Smooth muscle cell (in vitro differentiated cells): ENCODE data around the gene C2CD4C. TPM values are rescaled to one million over a fixed set of nuclear protein-coding genes. Genes with fewer than 3 reads are reported as not detected.

ENCODE experiments used
- DNase-seq: peaks from one replicate; lab custom pipeline; 2025; ENCODE audit not compliant: unreplicated experiment; lab: John Stamatoyannopoulos, UW
- H2AFZ ChIP-seq: fragments of 200-600 bp; sonication (generic); 2 replicates; pipeline ENCODE4 v1.6.0; 2016; ENCODE audit warnings: antibody characterized with exemption, low read depth, mild to moderate bottlenecking
- H3F3A ChIP-seq: fragments of 200-600 bp; sonication (generic); 2 replicates; pipeline ENCODE4 v1.6.0; 2017; ENCODE audit warnings: antibody characterized with exemption, low read depth
- H3K27ac ChIP-seq: fragments of 200-600 bp; sonication (generic); 2 replicates; pipeline ENCODE4 v1.5.1; 2016; ENCODE audit warnings: low read depth, mild to moderate bottlenecking
- H3K27me3 ChIP-seq: fragments of 200-600 bp; sonication (generic); 2 replicates; pipeline ENCODE4 v1.6.1; 2016; ENCODE audit warnings: low read depth, mild to moderate bottlenecking
- H3K36me3 ChIP-seq: fragments of 200-600 bp; sonication (generic); 2 replicates; pipeline ENCODE4 v1.5.1; 2016; ENCODE audit warnings: low read depth
- H3K4me1 ChIP-seq: fragments of 200-600 bp; sonication (generic); 2 replicates; pipeline ENCODE4 v1.5.1; 2016; ENCODE audit warnings: low read depth
- H3K4me2 ChIP-seq: fragments of 200-600 bp; sonication (generic); 2 replicates; pipeline ENCODE4 v1.6.0; 2016; ENCODE audit warnings: mild to moderate bottlenecking
- H3K4me3 ChIP-seq: fragments of 200-600 bp; sonication (generic); 2 replicates; pipeline ENCODE4 v1.5.1; 2016; ENCODE audit warnings: mild to moderate bottlenecking
- H3K79me2 ChIP-seq: fragments of 200-600 bp; sonication (generic); 2 replicates; pipeline ENCODE4 v1.6.0; 2016; ENCODE audit warnings: low read depth, mild to moderate bottlenecking
- H3K9ac ChIP-seq: fragments of 200-600 bp; sonication (generic); 2 replicates; pipeline ENCODE4 v1.6.0; 2016; ENCODE audit warnings: low read depth
- H3K9me3 ChIP-seq: fragments of 200-600 bp; sonication (generic); replicated peaks from 2 replicates; pipeline ENCODE4 v1.5.1; 2016; ENCODE audit warnings: low read depth
- H4K20me1 ChIP-seq: fragments of 200-600 bp; sonication (generic); 2 replicates; pipeline ENCODE4 v1.6.0; 2016; ENCODE audit warnings: low read depth
- CTCF ChIP-seq: fragments of 200-600 bp; sonication (generic); IDR thresholded peaks from 2 replicates; pipeline ENCODE4 v1.5.1; 2017; ENCODE audit warnings: borderline replicate concordance, mild to moderate bottlenecking, antibody characterized with exemption; ENCODE audit not compliant: insufficient read depth, poor library complexity, severe bottlenecking
- WGBS: methylation state at CpG from one replicate; pipeline ENCODE4 v1.1.7; 2016; ENCODE audit warnings: low lambda C conversion rate; 5-methylcytosine and 5-hydroxymethylcytosine counted together
- polyA plus RNA-seq: library from polyadenylated mRNA; unstranded; fragments of >200 nt; fragmentation: Nextera tagmentation; extraction: Ambion mirVana; gene quantifications from 2 replicates; pipeline ENCODE4 v1.2.1, GENCODE V29; 2016
- total RNA-seq: library from RNA; depleted of rRNA; stranded (reverse); fragments of >200 nt; gene quantifications from 2 replicates; pipeline ENCODE4 v1.2.3, GENCODE V29; 2014

C2CD4C gene
- total and polyA plus RNA-seq, 2 experiments from 2014 or later = 0.63 to 3.7 TPM

GRCh38 chr19:403221-404027 lies 5.5 kb downstream of the C2CD4C start:
- H3K4me1 ChIP-seq = no peaks in the 10 kb centered on the region
- H3K4me3 ChIP-seq = no peak overlapping the region
- no peak overlapping the region for H3K4me2 ChIP-seq
- H3K79me2 ChIP-seq = no peaks in the 10 kb centered on the region
- H3F3A ChIP-seq = no peaks in the 10 kb centered on the region
- WGBS = 89% methylated on average over 35 of the region's 38 CpGs
- H3K9me3 ChIP-seq = no peaks in the 10 kb centered on the region
- H2AFZ ChIP-seq = no peak overlapping the region
- no peak for DNase-seq
- H3K36me3 ChIP-seq = no peaks in the 10 kb centered on the region
- TF ChIP-seq CTCF = no peak
- no peak overlapping the region for H3K9ac ChIP-seq
- no peaks in the 10 kb centered on the region for H3K27me3 ChIP-seq
- H4K20me1 ChIP-seq = no peaks in the 10 kb centered on the region
- H3K27ac ChIP-seq = no peak overlapping the region

DNA sequence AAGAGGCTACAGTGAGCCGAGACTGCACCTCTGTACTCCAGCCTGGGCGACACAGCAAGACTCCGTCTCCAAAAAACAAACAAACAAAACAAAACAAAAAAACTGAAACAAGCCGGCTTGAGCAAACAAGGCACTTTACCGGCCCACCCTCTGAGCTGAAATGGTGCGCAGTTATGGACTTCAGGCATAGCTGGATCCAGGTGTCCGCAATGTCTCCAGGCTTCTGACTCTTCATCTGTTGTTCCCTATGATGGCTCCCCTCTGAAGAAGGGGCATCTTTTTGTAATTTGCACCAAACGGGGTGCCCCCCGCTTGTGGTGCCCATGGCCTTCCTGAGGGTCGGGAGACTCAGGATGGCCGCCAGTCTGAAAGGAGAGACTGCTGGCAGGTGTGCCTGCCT lies 6.2 kb downstream of the C2CD4C start:
- Histone ChIP-seq H3K27me3 (no peaks in the 10 kb centered on the region), H3K9me3 (no peaks in the 10 kb centered on the region), H3K79me2 (no peaks in the 10 kb centered on the region), H3K36me3 (no peaks in the 10 kb centered on the region), H3K4me1 (no peaks in the 10 kb centered on the region), H4K20me1 (no peaks in the 10 kb centered on the region), H3K9ac (no peak overlapping the region), H3K4me3 (no peak overlapping the region), H3F3A (no peaks in the 10 kb centered on the region), H3K4me2 (no peak overlapping the region), H3K27ac (no peak overlapping the region), H2AFZ (no peak overlapping the region)
- 95% methylated on average over 11 of the region's 11 CpGs for WGBS
- TF ChIP-seq CTCF = no peak
- DNase-seq = no peak

- no peak overlapping the region for H3K4me3 ChIP-seq
- H3K27ac ChIP-seq = no peak overlapping the region
- H3K4me2 ChIP-seq = no peak overlapping the region
- H3K79me2 ChIP-seq = no peaks in the 10 kb centered on the region
- no peaks in the 10 kb centered on the region for H3K36me3 ChIP-seq
- TF ChIP-seq CTCF = no peak
- 81% methylated on average over 34 of the region's 38 CpGs for WGBS
- no peaks in the 10 kb centered on the region for H3K4me1 ChIP-seq
- no peak for DNase-seq
- no peaks in the 10 kb centered on the region for H3K9me3 ChIP-seq
- no peaks in the 10 kb centered on the region for H3K27me3 ChIP-seq
- no peak overlapping the region for H3K9ac ChIP-seq
- H4K20me1 ChIP-seq = no peaks in the 10 kb centered on the region
- no peaks in the 10 kb centered on the region for H3F3A ChIP-seq
- H2AFZ ChIP-seq = no peak overlapping the region
These were observed 7.0 kb downstream of the C2CD4C start for GRCh38 chr19:401866-402511.
